HepG2 (cell line): ENCODE measurements around the gene CCDC142. TPM values are rescaled to one million over a fixed set of nuclear protein-coding genes. Genes with fewer than 3 reads are reported as not detected.

Experiments
- ARNT ChIP-seq: fragments of 450-650 bp; IDR thresholded peaks from 2 replicates; pipeline ENCODE4 v1.6.1; 2017
- CHCHD3 ChIP-seq: sonication (generic); formaldehyde crosslinking; IDR thresholded peaks from 2 replicates; pipeline ENCODE4 v1.8.0; 2022; ENCODE audit warnings: mild to moderate bottlenecking, missing genetic modification reagents, moderate library complexity
- DR1 ChIP-seq: sonication (generic); formaldehyde crosslinking; IDR thresholded peaks from 2 replicates; pipeline ENCODE4 v1.8.0; 2021; ENCODE audit warnings: mild to moderate bottlenecking, missing genetic modification reagents, inconsistent platforms
- EZH2 ChIP-seq: conservative IDR thresholded peaks from 2 replicates; pipeline ENCODE4 v1.6.1; 2012; ENCODE audit warnings: mild to moderate bottlenecking, low read depth, low read length, moderate library complexity
- FLYWCH1 ChIP-seq: sonication (generic); formaldehyde crosslinking; IDR thresholded peaks from 2 replicates; pipeline ENCODE4 v1.8.1; 2023; ENCODE audit warnings: mild to moderate bottlenecking, missing genetic modification reagents
- GTF3A ChIP-seq: sonication (generic); formaldehyde crosslinking; conservative IDR thresholded peaks from 2 replicates; pipeline ENCODE4 v1.4.0; 2020; ENCODE audit warnings: mild to moderate bottlenecking, missing genetic modification reagents
- HNRNPL ChIP-seq: fragments of 200-400 bp; formaldehyde crosslinking; IDR thresholded peaks from 2 replicates; pipeline ENCODE4 v1.6.1; 2017; ENCODE audit warnings: mild to moderate bottlenecking, low read depth, low read length
- MAZ ChIP-seq, 2 experiments: sonication (generic) in 1 of 2; formaldehyde crosslinking in 1 of 2; IDR thresholded peaks; 2 replicates each; pipeline versions ENCODE4 v1.5.0 to v1.6.1; 2012 to 2020; ENCODE audit warnings: low read depth in 2 of 2, mild to moderate bottlenecking in 2 of 2, borderline replicate concordance in 1 of 2, improper control_type of control experiment in 1 of 2, low read length in 1 of 2, missing genetic modification reagents in 1 of 2, moderate library complexity in 1 of 2
- MED8 ChIP-seq: sonication (generic); formaldehyde crosslinking; IDR thresholded peaks from 2 replicates; pipeline ENCODE4 v1.8.1; 2023; ENCODE audit warnings: mild to moderate bottlenecking, missing genetic modification reagents; ENCODE audit not compliant: insufficient replicate concordance
- MYNN ChIP-seq: sonication (generic); formaldehyde crosslinking; IDR thresholded peaks from 2 replicates; pipeline ENCODE4 v1.4.0; 2020; ENCODE audit warnings: mild to moderate bottlenecking, low read depth, missing genetic modification reagents
- POLR2AphosphoS2 ChIP-seq: IDR thresholded peaks from 2 replicates; pipeline ENCODE4 v1.6.1; 2011; ENCODE audit warnings: low read depth, low read length, improper control_type of control experiment
- SIX4 ChIP-seq: sonication (generic); formaldehyde crosslinking; IDR thresholded peaks from 2 replicates; pipeline ENCODE4 v1.4.0; 2020; ENCODE audit warnings: missing genetic modification reagents
- TARDBP ChIP-seq: sonication (generic); formaldehyde crosslinking; IDR thresholded peaks from 2 replicates; pipeline ENCODE4 v1.8.0; 2022; ENCODE audit warnings: mild to moderate bottlenecking, missing genetic modification reagents
- ZKSCAN8 ChIP-seq: IDR thresholded peaks from 2 replicates; pipeline ENCODE4 v1.6.1; 2016; ENCODE audit warnings: borderline replicate concordance, missing genetic modification reagents, missing compliant biosample characterization
- ZNF530 ChIP-seq: sonication (generic); formaldehyde crosslinking; IDR thresholded peaks from 2 replicates; pipeline ENCODE4 v1.5.0; 2020; ENCODE audit warnings: low read depth, mild to moderate bottlenecking, missing genetic modification reagents
- ZNF747 ChIP-seq: sonication (generic); formaldehyde crosslinking; IDR thresholded peaks from 2 replicates; pipeline ENCODE4 v1.8.1; 2023; ENCODE audit warnings: missing genetic modification reagents, mild to moderate bottlenecking, borderline replicate concordance
- ZNF777 ChIP-seq: sonication (generic); formaldehyde crosslinking; IDR thresholded peaks from 2 replicates; pipeline ENCODE4 v1.4.0; 2020; ENCODE audit warnings: missing genetic modification reagents
- polyA plus RNA-seq, 8 experiments: library from polyadenylated mRNA; depleted of rRNA in 3 of 8; stranded (reverse) in 7 of 8; unstranded in 1 of 8; fragments of >200 nt; fragmentation: Illumina TruSeq in 4 of 8; extraction: Trizol in 4 of 8; gene quantifications; 2 replicates each; pipeline versions ENCODE4 v1.2.1 to v1.2.3, GENCODE V29; 2011 to 2016; ENCODE audit warnings: low read depth in 4 of 8, missing spikeins in 1 of 8, mixed read lengths in 1 of 8; ENCODE audit not compliant: insufficient read depth in 1 of 8
- total RNA-seq, 5 experiments: library from RNA; depleted of rRNA; stranded (reverse); fragments of >200 nt; fragmentation: Illumina TruSeq; extraction: Trizol; gene quantifications; 2 replicates each; pipeline ENCODE4 v1.2.3, GENCODE V29; 2016; ENCODE audit warnings: low read depth in 1 of 5
- TF ChIP-seq, protein P1 (sequence below): sonication (generic); formaldehyde crosslinking; IDR thresholded peaks from 2 replicates; pipeline ENCODE4 v1.8.0; 2022; ENCODE audit warnings: missing genetic modification reagents, mild to moderate bottlenecking, inconsistent platforms, borderline replicate concordance
- TF ChIP-seq, protein P2 (sequence below): IDR thresholded peaks from 2 replicates; pipeline ENCODE4 v1.6.1; 2016
- TF ChIP-seq, protein P3 (sequence below): sonication (generic); formaldehyde crosslinking; IDR thresholded peaks from 2 replicates; pipeline ENCODE4 v1.4.0; 2020; ENCODE audit warnings: mild to moderate bottlenecking, missing genetic modification reagents
- TF ChIP-seq, protein P4 (sequence below): sonication (generic); formaldehyde crosslinking; conservative IDR thresholded peaks from 2 replicates; pipeline ENCODE4 v1.8.0; 2022; ENCODE audit warnings: low read depth, missing genetic modification reagents
- TF ChIP-seq, protein P5 (sequence below): sonication (generic); formaldehyde crosslinking; IDR thresholded peaks from 2 replicates; pipeline ENCODE4 v1.4.0; 2020; ENCODE audit warnings: low read depth, mild to moderate bottlenecking, missing genetic modification reagents

Gene CCDC142
- total and polyA plus RNA-seq, 2 of the 13 experiments (the other 11 are each of a cell fraction or from before 2014, with no cell fraction given): 14.7 to 30.4 TPM

DNA sequence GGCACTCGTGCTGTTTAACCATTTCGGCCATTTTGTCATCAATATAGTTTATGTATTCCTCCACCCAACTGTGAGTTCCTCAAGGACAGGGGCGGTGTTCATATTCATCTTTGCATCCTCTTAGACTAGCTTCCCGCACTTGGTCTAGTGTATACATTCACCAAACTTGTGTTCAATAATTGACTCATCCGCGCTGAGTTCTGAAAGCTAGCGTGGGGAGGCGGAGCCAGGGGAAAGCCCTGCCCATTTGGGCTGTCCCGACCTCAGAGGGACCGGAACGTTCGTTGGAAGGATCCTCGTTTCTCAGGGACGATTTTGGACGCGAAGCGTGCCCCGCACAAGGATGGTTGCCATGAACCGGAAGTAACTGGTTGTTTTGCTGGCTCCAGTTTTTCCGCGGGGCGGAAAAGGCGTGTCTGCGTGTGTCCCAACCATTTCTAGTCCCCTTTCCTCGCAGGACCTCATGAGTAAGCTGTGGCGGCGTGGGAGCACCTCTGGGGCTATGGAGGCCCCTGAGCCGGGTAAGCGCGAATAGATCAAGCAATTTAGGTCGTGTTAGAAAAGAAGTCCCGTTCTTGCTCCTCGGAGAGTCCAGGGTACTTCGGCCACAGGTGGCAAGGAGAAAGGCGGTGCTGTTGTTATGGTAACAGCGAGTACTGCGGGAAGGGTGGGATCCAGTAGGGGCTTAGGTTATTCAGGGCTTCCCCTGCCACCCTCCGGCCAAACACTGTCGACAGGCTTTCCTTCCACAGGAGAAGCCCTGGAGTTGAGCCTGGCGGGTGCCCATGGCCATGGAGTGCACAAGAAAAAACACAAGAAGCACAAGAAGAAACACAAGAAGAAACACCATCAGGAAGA, 27.9 kb downstream of the CCDC142 start, which contains the start of gene INO80B (continued):
- no peak for TF ChIP-seq FLYWCH1 (CRISPR knock-in tag)
- peak; percentile 96 for TF ChIP-seq MYNN (CRISPR knock-in tag)
- TF ChIP-seq HNRNPL: 0 out of 2 replicates have a peak, but pooled peaks have one; percentile 44
- TF ChIP-seq GTF3A (CRISPR knock-in tag): peak; percentile 85; the same call in 1 of the 2 replicates
- TF ChIP-seq ZNF747: peak; percentile 74; the same call in 1 of the 2 replicates
- no peak for TF ChIP-seq ZNF777 (CRISPR knock-in tag)
- TF ChIP-seq, protein P1, sequence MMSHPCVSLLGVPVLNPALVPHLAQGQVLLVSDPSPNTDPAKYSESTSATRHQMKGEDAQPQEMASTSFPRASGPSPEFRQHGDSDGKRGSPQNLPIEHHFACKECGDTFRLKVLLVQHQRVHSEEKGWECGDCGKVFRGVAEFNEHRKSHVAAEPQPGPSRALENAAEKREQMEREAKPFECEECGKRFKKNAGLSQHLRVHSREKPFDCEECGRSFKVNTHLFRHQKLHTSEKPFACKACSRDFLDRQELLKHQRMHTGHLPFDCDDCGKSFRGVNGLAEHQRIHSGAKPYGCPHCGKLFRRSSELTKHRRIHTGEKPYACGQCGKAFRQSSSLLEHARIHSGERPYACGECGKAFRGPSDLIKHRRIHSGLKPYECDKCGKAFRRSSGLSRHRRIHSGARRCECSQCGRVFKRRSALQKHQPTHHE (CRISPR knock-in tag): no peak; the same call in 1 of the 2 replicates
- no peak for TF ChIP-seq ARNT
- TF ChIP-seq, protein P2, sequence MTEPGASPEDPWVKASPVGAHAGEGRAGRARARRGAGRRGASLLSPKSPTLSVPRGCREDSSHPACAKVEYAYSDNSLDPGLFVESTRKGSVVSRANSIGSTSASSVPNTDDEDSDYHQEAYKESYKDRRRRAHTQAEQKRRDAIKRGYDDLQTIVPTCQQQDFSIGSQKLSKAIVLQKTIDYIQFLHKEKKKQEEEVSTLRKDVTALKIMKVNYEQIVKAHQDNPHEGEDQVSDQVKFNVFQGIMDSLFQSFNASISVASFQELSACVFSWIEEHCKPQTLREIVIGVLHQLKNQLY (CRISPR knock-in tag): peak; percentile 81
- 0 out of 2 replicates have a peak, but pooled peaks have one; percentile 26 for TF ChIP-seq CHCHD3 (CRISPR knock-in tag)
- TF ChIP-seq POLR2AphosphoS2: peak; percentile 63; the same call in 1 of the 2 replicates
- TF ChIP-seq, protein P3, sequence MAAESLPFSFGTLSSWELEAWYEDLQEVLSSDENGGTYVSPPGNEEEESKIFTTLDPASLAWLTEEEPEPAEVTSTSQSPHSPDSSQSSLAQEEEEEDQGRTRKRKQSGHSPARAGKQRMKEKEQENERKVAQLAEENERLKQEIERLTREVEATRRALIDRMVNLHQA (CRISPR knock-in tag): peak; percentile 85; the same call in 1 of the 2 replicates
- TF ChIP-seq, protein P4, sequence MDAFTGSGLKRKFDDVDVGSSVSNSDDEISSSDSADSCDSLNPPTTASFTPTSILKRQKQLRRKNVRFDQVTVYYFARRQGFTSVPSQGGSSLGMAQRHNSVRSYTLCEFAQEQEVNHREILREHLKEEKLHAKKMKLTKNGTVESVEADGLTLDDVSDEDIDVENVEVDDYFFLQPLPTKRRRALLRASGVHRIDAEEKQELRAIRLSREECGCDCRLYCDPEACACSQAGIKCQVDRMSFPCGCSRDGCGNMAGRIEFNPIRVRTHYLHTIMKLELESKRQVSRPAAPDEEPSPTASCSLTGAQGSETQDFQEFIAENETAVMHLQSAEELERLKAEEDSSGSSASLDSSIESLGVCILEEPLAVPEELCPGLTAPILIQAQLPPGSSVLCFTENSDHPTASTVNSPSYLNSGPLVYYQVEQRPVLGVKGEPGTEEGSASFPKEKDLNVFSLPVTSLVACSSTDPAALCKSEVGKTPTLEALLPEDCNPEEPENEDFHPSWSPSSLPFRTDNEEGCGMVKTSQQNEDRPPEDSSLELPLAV (CRISPR knock-in tag): no peak
- peak; percentile 83 for TF ChIP-seq SIX4
- no peak for TF ChIP-seq EZH2
- TF ChIP-seq TARDBP (CRISPR knock-in tag): peak; percentile 99
- peak; percentile 98 for TF ChIP-seq ZKSCAN8
- TF ChIP-seq ZNF530 (CRISPR knock-in tag): no peak
- peak; percentile 57 for TF ChIP-seq MED8
- TF ChIP-seq DR1 (CRISPR knock-in tag): peak; percentile 62
- TF ChIP-seq, protein P5, sequence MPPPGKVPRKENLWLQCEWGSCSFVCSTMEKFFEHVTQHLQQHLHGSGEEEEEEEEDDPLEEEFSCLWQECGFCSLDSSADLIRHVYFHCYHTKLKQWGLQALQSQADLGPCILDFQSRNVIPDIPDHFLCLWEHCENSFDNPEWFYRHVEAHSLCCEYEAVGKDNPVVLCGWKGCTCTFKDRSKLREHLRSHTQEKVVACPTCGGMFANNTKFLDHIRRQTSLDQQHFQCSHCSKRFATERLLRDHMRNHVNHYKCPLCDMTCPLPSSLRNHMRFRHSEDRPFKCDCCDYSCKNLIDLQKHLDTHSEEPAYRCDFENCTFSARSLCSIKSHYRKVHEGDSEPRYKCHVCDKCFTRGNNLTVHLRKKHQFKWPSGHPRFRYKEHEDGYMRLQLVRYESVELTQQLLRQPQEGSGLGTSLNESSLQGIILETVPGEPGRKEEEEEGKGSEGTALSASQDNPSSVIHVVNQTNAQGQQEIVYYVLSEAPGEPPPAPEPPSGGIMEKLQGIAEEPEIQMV (CRISPR knock-in tag): peak; percentile 85
- TF ChIP-seq MAZ (IDR thresholded peaks at IDR 0.05; ENCODE audit: borderline replicate concordance, low read depth, low read length): peak; percentile 70; the same call in 1 of the 2 replicates
- peak; percentile 96 for TF ChIP-seq MAZ (CRISPR knock-in tag; IDR thresholded peaks at IDR 0.05; ENCODE audit: low read depth)
